ENCODE data around the gene CFAP58. TPM values are rescaled to one million over a fixed set of nuclear protein-coding genes. Genes with fewer than 3 reads are reported as not detected.

CFAP58 gene
- total and polyA plus RNA-seq, 2 of the 13 experiments (the other 11 are each of a cell fraction or from before 2014, with no cell fraction given), result 0.03 TPM; not detected in 1

DNA sequence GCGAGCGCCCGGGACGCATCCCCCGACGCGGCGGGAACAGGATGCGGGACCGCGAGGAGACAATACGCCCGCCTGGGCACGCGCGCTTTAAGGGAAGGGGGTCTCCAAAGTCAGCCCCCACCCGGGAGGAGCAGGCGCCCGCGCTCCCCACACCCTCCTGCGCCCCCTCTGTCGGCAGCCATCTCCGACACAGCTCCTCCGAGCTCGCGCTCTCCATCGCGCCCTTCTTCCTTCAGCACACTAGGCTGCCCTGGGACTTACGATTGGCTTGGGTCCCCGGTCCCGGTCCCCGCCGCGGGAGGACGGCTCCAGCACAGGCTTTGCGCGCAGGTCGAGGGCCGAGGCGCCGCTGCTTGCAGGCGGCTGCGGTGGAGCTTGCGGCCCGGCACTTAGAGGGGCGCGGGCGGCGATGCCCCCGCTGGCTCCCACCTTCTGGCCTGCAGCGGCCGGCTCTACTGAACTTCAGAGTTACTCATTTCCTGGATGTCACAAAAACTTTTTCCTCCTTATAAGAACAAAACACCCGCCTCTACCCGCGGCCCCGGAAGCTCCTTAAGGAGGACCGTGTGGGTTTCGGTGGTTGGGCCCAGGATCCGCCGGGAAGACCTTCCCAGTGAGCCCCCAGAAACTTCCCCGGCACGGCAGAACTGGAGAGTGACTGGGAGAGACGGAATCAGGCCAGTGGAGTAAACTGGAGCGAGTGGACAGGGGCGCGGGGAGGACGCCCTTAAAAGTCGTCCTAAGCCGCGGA lies 15.5 kb upstream of the CFAP58 start, which contains the start of gene ITPRIP (continued):
- TF ChIP-seq, protein P1, sequence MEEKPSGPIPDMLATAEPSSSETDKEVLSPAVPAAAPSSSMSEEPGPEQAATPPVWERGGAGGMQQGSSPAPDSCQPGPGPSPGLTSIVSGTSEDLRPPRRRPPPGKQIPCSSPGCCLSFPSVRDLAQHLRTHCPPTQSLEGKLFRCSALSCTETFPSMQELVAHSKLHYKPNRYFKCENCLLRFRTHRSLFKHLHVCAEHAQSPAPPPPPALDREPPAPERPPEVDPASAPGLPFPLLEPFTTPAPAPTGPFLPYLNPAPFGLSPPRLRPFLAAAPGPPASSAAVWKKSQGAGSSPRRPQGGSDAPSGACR (CRISPR knock-in tag; IDR thresholded peaks at IDR 0.05), result no peak
- no peak for TF ChIP-seq ADNP (CRISPR knock-in tag; IDR thresholded peaks at IDR 0.05)
- TF ChIP-seq, protein P2, sequence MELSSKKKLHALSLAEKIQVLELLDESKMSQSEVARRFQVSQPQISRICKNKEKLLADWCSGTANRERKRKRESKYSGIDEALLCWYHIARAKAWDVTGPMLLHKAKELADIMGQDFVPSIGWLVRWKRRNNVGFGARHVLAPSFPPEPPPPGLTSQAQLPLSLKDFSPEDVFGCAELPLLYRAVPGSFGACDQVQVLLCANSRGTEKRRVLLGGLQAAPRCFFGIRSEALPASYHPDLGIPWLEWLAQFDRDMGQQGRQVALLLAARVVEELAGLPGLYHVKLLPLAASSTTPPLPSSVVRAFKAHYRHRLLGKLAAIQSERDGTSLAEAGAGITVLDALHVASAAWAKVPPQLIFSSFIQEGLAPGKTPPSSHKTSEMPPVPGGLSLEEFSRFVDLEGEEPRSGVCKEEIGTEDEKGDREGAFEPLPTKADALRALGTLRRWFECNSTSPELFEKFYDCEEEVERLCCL (CRISPR knock-in tag; IDR thresholded peaks at IDR 0.05; ENCODE audit: borderline replicate concordance), result no peak
- TF ChIP-seq RARG (CRISPR knock-in tag; IDR thresholded peaks at IDR 0.05; ENCODE audit: low read depth), result no peak
- no peak for TF ChIP-seq CHD2 (IDR thresholded peaks at IDR 0.05; ENCODE audit: low read depth, low read length)
- TF ChIP-seq MXI1 (IDR thresholded peaks at IDR 0.05; ENCODE audit: borderline replicate concordance, low read depth, low read length), result no peak
- TF ChIP-seq ZNF552 (CRISPR knock-in tag; IDR thresholded peaks at IDR 0.05; ENCODE audit: borderline replicate concordance), result no peak
- TF ChIP-seq ZBTB38 (CRISPR knock-in tag; IDR thresholded peaks at IDR 0.05), result no peak
- TF ChIP-seq ZNF605 (CRISPR knock-in tag; IDR thresholded peaks at IDR 0.05), result no peak
- no peak for TF ChIP-seq LCORL (IDR thresholded peaks at IDR 0.05)
- TF ChIP-seq LCORL (CRISPR knock-in tag; IDR thresholded peaks at IDR 0.05), result no peak
- no peak for TF ChIP-seq ZNF383 (CRISPR knock-in tag; IDR thresholded peaks at IDR 0.05; ENCODE audit: borderline replicate concordance)
- no peak for TF ChIP-seq ZNF20 (CRISPR knock-in tag; IDR thresholded peaks at IDR 0.05)
- no peak for TF ChIP-seq NR2F6 (IDR thresholded peaks at IDR 0.05)
- no peak for TF ChIP-seq NR2F6 (CRISPR knock-in tag; IDR thresholded peaks at IDR 0.05)
- TF ChIP-seq SIN3A (IDR thresholded peaks at IDR 0.05; ENCODE audit: borderline replicate concordance, low read depth, low read length), result peak; percentile 16; the same call in 1 of the 2 replicates
- TF ChIP-seq HOXD1 (CRISPR knock-in tag; IDR thresholded peaks at IDR 0.05), result no peak; the same call in 1 of the 2 replicates
- TF ChIP-seq ASH2L (IDR thresholded peaks at IDR 0.05; ENCODE audit: insufficient read length, low read depth, low read length), result peak; percentile 52
- no peak; the same call in 1 of the 2 replicates for TF ChIP-seq NAIF1 (CRISPR knock-in tag; IDR thresholded peaks at IDR 0.05; ENCODE audit: borderline replicate concordance)
- no peak for TF ChIP-seq ZNF619 (CRISPR knock-in tag; IDR thresholded peaks at IDR 0.05)
- TF ChIP-seq, protein P3, sequence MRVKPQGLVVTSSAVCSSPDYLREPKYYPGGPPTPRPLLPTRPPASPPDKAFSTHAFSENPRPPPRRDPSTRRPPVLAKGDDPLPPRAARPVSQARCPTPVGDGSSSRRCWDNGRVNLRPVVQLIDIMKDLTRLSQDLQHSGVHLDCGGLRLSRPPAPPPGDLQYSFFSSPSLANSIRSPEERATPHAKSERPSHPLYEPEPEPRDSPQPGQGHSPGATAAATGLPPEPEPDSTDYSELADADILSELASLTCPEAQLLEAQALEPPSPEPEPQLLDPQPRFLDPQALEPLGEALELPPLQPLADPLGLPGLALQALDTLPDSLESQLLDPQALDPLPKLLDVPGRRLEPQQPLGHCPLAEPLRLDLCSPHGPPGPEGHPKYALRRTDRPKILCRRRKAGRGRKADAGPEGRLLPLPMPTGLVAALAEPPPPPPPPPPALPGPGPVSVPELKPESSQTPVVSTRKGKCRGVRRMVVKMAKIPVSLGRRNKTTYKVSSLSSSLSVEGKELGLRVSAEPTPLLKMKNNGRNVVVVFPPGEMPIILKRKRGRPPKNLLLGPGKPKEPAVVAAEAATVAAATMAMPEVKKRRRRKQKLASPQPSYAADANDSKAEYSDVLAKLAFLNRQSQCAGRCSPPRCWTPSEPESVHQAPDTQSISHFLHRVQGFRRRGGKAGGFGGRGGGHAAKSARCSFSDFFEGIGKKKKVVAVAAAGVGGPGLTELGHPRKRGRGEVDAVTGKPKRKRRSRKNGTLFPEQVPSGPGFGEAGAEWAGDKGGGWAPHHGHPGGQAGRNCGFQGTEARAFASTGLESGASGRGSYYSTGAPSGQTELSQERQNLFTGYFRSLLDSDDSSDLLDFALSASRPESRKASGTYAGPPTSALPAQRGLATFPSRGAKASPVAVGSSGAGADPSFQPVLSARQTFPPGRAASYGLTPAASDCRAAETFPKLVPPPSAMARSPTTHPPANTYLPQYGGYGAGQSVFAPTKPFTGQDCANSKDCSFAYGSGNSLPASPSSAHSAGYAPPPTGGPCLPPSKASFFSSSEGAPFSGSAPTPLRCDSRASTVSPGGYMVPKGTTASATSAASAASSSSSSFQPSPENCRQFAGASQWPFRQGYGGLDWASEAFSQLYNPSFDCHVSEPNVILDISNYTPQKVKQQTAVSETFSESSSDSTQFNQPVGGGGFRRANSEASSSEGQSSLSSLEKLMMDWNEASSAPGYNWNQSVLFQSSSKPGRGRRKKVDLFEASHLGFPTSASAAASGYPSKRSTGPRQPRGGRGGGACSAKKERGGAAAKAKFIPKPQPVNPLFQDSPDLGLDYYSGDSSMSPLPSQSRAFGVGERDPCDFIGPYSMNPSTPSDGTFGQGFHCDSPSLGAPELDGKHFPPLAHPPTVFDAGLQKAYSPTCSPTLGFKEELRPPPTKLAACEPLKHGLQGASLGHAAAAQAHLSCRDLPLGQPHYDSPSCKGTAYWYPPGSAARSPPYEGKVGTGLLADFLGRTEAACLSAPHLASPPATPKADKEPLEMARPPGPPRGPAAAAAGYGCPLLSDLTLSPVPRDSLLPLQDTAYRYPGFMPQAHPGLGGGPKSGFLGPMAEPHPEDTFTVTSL (CRISPR knock-in tag; IDR thresholded peaks at IDR 0.05; ENCODE audit: borderline replicate concordance), result no peak
- TF ChIP-seq ZFYVE20 (CRISPR knock-in tag; IDR thresholded peaks at IDR 0.05; ENCODE audit: borderline replicate concordance, low read depth), result no peak
- no peak for TF ChIP-seq RFXAP (CRISPR knock-in tag; IDR thresholded peaks at IDR 0.05; ENCODE audit: borderline replicate concordance)
- TF ChIP-seq HCFC1 (IDR thresholded peaks at IDR 0.05; ENCODE audit: low read depth, low read length), result no peak
